Erythroblast (primary cell): ENCODE measurements around the gene DCPS.

Experiments used
- DNase-seq, 2 experiments: peaks; one replicate each; lab custom pipeline; 2025; lab: John Stamatoyannopoulos, UW
- GATA1 ChIP-seq: IDR thresholded peaks from 2 replicates; pipeline ENCODE4 v1.6.1; 2011; ENCODE audit warnings: low read depth, mild to moderate bottlenecking, control low read depth, low read length, moderate library complexity
- POLR2A ChIP-seq: IDR thresholded peaks from 2 replicates; pipeline ENCODE4 v1.6.1; 2011; ENCODE audit warnings: mild to moderate bottlenecking, low read length

Gene DCPS

DNA sequence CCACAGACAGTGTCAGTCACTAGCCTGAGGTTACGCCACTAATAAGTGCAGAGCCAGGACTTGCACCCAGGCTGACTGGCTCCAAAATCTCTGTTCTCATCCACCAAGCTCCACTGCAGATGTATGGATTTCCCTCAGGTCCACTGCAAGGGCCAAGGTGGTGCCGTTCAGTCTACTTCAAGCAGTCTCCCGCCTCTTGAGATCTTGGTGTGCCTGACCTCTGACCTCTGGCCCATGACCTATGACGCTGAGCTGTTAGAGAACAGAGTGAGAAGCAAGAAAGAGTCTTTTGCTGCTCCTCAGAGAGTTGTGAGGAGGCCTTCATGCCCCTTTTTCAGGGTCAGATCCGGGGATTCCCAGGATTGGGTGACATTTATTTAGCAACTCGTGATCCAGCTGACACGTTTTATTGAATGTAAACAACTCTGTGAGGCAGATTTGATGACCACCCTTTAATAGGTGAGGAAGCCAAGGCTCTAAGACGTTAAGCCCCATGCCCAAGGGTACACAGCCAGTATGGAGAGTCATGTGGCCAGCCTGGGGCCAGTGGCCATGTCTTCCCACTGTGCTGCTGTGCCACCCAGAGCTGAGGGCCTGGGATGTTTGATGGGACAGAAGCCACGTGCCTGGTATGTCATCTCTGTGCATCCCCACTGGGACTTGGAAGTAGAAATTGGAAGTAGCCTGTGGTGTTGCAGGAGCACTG, 25.2 kb downstream of the DCPS start:
- TF ChIP-seq GATA1 = no peak
- TF ChIP-seq POLR2A = no peak
- no peak for DNase-seq

DNA sequence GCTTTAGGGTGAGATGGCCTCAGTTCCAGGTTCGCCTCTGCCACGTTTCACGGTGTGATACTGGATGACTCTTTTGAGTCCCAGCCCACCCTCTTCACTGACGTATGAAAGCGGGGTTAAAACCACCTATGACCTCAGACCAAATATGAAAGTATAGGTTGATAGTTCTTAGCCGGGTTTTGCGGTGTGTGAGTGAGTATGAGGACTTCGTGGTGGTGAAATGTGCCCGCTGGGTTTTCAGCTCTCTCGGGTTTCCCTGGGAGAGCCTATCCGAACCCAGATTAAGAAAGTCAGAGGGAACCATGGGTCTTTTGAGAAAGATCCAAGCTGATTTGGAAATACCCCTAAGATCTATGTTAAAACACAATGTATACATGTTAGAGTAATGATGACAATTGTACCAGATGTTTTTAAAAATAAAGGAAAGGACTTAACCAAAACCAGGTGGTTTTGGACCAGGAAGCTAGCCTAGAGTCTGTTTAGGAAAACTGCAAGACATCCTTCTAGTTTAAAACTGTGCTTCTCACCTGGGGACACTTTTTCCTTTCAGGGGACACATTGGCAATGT, 25.9 kb downstream of the DCPS start:
- TF ChIP-seq POLR2A (no peak), GATA1 (no peak)
- DNase-seq = no peak

GRCh38 chr11:126331286-126331685, 27.4 kb downstream of the DCPS start:
- TF ChIP-seq GATA1 = no peak
- TF ChIP-seq POLR2A = no peak
- DNase-seq = no peak

DNA sequence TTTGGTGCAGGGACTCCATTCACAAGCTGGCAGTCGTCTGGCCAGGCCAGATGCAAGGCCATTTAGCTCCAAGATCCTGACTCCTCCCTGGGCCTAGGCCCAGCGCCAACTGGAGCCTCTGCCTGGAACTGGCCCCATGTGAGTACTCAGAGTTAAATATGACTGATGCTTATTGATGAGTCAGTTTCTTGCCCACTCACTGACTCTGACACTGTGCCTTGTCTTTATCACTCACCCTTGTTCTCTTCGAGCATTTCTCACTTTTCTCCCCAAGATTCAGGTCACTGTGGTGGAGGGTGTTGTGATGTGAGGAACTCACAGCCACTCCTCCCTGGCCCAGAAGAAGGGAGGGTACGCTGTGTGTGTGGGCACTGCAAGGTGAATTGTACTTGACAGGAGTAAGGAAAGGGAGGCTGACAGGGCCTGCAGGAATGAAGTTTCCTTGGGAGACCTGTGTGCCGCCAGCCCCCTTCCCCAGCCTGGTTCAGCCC, 28.4 kb downstream of the DCPS start:
- no peak for TF ChIP-seq POLR2A
- no peak for TF ChIP-seq GATA1
- DNase-seq = peak; percentile 63 to 82

DNA sequence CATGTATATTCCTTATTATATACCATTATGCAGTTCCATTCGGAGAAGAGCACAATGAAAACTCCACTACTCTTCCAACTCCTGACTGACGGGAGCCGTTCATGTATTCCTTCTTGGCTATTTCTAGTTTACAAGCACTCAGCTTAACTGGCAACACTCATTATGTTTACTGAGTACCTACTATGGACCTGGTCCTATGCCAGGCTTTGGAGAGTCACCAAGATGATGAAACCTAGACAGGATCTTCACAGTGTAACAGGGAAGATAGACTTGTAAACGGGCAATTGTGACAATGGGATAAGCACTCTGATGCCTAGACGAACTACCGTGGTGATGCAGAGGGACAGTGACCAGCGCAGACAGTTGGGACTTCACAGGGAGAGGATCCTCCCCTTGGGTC, 29.3 kb downstream of the DCPS start:
- TF ChIP-seq POLR2A (no peak), GATA1 (no peak)
- peak in 1 of 2 experiments; percentile 55 for DNase-seq

- no peak for TF ChIP-seq POLR2A
- no peak for TF ChIP-seq GATA1
- no peak for DNase-seq
These were observed 31.0 kb downstream of the DCPS start for GRCh38 chr11:126334659-126335462.

GRCh38 chr11:126335463-126335760, 31.6 kb downstream of the DCPS start:
- no peak for TF ChIP-seq GATA1
- TF ChIP-seq POLR2A = no peak
- no peak for DNase-seq

DNA sequence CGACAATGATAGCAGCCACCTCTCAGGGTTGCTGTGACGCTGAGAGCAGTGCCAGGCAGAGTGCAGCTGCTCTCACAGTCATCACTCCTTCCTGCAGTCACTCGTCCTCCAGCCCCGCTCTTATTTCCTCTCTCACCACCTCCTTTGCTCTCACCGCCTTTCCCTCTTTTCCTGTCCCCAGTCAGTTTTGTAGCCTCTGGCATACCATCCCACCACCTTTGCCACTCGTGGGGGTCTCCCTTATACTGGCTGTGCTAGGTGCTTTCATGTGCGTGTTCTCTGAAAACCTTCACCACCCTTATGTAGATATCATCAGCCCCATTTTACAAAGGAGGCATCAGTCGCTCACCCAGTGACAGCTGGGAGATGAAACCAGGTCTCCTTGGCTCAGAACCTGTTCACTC, 32.3 kb downstream of the DCPS start:
- no peak for TF ChIP-seq GATA1

DNA sequence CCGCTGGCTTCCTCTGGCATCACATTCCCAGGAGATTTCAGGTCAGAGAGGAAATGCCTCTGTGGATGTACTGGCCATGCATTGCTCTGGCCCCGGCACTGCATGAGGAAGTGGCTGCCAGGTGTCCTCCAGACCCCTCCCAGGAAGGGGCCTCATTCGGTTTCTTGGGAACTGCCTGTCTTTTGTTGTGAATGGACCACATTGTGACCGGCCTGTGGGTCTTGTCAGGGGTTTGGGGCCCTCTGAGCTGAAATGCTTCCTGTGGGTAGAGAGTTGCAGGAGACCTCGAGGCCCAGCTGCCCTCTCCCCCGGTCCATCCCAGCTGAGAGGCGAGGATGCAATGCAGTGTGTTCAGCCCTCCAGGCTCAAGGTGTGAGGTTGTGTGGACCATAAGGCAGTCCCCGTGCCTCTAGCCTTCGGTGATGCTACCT, 32.8 kb downstream of the DCPS start:
- no peak for TF ChIP-seq POLR2A
- DNase-seq = no peak

More for the DNA sequence above, 32.3 kb downstream of the DCPS start:
- no peak for DNase-seq

GRCh38 chr11:126337126-126337473, 33.2 kb downstream of the DCPS start:
- no peak for DNase-seq
- TF ChIP-seq POLR2A (no peak), GATA1 (no peak)

DNA sequence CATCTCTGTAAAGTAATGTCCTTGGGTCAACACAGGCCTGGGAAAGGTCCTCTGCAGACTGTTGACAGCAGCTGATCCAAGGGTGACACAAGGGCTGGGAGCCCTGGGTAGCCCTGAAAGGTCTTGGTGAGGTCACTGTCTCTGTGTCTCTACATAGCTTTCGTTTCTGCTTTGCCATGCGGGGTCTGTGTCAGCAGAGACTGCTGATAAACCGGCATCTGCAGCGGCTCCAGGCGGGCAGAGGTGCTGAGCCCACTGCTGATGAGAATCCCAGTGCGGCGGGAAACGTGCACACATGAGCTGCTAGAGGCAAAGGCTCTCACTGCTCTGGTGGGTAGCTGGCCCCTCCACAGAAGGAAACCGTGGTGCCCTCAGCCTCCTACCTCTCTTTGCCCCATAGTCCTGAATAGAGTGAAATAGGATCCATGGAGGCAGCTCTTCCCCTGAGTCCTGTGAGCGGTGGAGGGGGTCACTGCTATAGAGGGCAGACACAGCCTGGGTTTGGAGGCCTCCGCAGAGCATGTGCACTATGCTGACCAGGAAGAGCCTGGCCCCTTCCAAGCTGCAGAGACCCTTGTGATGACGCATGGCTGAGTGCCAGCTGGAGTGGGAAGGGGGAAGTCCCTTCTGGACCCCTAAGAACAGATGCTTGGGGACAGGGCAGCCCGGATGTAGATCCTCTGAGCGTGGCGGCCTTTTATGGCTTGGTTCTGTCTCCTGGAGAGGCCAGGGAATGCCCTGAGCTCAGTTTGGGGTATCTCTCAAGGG, 33.8 kb downstream of the DCPS start:
- TF ChIP-seq GATA1 (no peak), POLR2A (no peak)
- peak in 1 of 2 experiments; percentile 36 for DNase-seq

GRCh38 chr11:126338346-126339055, 34.6 kb downstream of the DCPS start:
- TF ChIP-seq GATA1 = no peak
- TF ChIP-seq POLR2A = no peak
- DNase-seq = no peak
